AG08396 (cell line): ENCODE results near the gene METTL25B.
A peak's percentile ranks its signal among the peaks of the same experiment; 100 is the strongest.

Experiments used
- DNase-seq: peaks from one replicate; pipeline ENCODE4 v3.0.0; 2012; ENCODE audit warnings: low spot score, mixed read lengths

The METTL25B gene

DNA sequence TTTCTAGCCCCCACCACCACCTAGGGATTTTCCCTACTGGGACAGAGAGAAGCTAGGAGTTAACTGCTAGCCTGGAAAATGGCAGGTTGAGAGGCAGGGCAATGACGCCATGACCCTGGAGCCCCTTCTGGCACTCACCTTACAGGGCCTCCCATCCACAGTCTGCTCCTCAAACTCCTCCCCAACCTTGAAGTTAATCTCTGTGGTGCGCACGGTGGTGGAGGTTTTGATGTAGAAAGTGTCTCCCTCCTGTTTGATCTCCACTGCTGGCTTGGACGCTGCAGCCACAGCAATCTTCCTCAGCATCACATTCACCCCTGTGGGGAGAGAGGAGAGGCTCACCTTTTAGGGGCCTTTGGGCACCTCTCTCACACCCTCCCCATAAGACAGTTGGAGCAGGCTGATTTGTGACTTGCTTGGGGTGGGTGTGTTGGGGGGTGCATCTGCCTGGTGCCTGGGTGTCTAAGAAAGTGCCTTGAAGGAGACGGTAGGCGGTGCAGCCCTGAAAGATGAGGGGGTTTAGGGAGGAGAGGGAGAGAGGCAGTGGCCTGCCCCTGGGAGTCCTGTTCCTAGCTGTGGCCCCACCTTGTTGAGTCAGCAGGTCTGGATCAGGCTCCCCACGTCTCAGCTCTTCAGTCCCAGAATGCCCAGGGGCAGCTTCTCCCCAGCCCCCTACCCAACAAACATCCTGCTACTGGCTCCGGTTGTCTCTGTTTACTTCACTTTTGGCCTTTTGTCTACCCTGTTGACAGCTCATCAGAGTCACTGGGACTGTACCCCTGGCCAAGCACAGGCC, 27.3 kb upstream of the METTL25B start:
- DNase-seq = no peak

DNA sequence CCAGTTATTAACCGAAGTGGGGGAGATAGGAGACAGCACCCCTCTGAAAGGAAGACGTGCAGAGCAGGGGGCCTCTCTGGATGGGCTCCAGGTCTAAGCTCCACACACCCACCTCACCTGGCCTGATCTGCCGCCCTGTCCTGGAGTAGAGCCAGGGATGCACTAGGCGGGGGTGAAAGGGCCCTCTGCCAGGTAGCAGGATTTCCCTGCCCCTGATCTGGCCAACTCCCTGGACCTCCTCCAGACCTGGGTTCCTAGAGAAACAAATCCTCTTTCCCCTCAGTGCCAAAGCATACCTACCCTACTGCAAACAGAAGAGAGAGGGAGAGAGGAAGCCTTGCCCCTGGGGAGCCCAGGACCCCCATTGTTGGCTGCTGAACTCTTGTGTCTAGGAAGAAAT, 24.9 kb upstream of the METTL25B start:
- no peak for DNase-seq

DNA sequence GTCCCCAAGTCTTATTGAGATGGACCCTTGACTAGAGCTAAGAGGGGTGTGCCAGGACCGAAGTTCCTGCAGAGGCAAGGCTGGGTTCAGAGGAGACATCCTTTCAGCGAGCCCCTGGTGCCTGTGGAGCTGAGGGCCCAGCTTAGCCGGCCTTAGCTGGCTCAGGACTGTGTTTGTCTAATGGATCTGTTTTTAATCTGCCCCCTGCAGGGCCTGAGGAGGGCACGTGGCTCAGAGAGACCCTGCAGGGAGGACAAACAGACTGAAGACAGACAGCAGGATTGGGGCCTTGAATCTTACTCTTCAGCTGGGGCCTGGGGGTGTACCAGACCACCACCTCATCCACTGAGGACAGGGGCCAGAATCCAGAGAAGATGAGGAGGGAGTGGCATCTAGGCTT, 24.5 kb upstream of the METTL25B start:
- no peak for DNase-seq

DNA sequence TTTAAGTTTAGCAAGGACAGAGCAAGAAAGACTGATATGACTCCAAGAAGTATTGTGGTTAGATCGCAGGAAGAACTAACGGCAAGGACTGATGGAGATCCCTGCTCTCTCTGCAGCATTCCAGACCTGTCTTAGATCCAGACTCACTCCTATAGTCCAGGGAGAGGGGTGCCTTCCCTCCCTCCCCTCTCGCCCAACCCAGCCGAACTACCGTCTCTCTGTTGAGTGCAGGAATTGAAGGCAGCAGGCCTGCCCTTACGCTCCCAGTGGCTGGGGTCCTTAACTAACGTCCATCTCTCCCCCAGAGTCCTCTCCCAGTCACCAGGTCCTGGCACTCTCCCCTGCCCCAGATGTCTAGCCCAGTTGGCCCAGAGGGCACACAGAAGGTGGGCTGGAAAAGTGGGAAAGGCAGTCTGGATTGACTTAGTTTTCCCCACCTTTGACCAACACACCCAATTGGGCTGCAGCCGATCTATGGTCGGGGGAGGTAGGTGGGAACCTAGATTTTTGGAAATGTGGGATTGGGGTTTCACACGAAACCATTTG, 24.0 kb upstream of the METTL25B start:
- no peak for DNase-seq

DNA sequence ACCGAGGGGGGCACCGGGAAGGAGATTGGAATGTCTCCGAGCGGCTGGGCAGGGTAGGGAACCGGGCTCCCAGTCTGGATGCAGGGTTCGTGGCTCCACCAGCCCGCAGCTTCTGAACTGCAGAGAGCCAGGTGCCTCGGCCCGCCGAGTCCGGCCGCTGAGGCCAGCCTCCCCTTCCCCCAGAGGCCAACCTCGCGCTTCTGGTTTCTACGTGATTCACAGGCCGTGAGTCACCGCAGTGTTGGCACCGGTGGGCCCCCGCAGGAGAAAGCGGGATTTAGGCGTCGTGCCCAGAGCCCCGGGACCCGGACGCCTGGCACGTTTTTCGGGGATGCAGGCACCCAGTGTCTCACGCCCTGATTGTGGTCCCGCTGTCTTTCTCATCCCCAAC, 23.3 kb upstream of the METTL25B start:
- peak; percentile 70 for DNase-seq

DNA sequence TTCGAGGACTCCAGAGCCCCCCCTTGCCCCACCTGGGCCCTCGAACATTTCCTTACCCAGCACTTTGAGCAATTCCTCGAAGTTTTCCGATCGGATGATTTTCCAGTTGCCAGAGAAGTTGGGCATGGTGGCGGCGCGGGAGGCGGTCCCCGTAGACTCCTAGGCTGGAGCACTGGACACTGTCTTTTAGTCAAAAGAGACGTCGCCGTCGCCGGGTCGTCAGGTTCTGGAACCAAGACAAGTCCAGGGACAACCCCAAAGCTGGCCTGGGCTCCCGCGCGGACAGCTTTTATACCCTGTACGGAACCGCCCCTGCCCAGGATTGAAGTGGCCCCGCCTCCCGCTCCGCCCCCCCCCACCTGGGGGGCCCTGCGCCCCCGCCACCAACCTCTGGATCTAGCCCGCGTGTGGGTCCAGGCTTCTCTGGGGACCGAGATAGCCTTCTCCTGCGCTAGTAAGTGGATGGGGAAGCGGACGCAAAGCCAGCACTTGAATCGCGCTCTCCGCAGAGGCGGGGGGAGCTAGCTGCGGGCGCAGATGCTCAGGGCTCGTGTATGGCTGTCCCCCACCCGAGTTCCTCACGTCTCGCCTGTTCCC, 22.9 kb upstream of the METTL25B start, which contains the start of gene CRABP2:
TSS of gene CRABP2 (minus strand) at position 263 of the 597 bp plus-strand sequence. CDS start at position 126, 137 bp downstream.
- peak; percentile 39 for DNase-seq

DNA sequence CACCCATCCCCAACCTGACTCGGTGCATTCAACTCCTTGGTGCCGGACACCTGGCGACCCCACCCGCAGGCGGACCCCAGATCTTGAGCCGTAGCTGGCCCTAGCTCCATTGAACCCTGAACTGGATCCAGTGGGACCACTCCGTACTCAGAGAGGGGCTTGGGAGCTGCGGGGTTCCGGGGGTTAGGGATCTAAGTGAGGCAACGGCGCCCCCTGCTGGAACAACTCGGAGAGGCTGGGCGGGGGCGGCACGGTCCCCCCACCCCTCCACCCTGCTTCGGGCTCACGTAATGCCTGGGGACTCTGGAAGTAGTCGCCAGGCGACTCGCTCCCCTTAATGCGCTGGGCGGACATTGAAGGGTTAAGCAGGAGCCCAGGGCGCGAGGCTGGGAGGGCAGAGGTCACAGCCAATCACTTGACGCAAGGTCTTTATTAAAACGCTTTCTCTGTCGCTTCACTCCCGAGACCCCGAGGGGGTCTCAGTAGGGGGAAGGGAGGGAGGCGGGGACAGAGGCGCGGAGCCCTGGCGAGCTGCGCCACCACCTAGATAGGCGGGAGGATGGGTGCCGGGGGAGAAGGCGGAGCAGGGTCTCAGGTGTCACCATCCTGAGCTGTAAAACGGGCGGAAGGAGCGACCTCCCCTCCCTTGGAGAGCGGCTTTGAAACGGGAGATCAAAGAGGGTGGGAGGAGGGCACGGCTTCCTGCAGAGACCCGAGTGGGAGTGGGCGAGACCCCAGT, 22.2 kb upstream of the METTL25B start:
- peak; percentile 80 for DNase-seq

DNA sequence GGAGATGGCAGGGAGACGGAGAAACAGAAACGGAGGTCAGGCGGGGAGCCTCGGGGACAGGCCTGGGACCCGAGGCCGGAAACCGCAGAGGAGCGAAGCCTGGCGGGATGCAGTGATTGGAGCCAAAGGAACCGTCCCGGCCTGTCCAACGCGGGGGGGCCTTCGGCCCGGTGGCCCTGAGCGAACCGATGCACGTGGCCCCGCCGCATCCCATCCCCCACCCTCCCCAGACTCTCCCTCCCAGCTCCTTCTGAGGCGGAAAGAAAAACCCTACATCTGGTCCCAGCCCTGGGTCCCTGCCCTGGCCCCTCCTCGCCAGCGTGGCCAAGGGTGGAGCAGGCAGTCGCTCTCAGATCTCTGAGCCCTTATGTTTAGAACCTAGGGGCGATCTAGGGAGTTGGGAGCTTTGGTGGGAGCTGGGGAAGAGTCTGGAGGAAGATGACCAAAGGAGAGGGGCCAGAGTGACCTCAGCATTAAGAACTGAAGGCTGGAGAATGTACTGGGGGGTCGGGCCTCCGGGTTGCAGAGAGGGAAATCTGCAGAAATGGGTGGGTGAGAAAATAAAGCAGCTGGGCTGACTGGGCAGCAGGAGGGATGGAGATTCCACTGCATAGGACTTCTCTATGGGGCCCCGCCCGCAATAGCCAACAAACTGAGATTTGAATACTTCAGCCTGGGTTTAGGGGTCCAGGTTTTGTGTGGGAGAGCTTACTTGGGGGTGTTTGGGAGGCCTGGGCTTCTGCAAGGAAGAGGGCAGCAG, 21.4 kb upstream of the METTL25B start:
- DNase-seq = peak; percentile 64

DNA sequence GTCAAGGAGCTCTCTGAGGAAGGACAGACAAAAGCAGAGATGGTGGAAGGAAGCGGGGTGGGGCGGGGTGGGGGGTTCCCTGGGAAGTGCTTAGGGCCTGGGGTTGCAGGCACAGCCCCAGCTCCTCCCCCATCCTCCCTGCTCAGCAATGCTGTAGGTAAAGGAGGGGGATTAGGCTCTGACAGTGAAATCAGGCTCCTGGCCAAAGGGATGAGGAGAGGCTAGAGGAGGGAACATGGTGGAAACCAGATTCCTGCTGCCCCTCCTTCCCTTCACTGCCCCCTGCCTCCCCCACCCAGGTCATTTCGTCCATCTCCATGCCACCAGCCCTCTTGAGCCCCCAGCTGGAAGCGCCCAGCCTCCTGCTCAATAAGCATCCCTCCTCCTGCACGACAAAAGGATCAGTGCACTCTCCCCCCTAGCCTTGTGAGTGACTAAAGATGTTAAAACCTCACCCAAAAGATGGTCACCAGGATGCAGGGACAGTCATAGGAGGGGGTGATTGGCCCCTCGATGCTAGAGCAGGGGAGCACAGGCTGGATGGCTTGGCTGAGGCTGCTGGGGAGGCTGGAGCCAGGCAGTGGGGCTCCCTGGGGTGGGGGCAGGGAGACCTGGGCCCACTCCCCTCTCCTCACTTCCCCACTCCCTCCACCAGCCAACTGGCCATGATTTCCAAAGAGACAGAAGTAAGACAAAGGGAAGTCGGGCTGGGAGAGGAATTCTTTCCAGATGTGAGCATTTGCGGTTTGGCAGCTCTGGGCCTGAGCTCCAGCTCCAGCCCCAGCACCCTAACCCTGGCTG, 20.7 kb upstream of the METTL25B start:
- DNase-seq = peak; percentile 67

DNA sequence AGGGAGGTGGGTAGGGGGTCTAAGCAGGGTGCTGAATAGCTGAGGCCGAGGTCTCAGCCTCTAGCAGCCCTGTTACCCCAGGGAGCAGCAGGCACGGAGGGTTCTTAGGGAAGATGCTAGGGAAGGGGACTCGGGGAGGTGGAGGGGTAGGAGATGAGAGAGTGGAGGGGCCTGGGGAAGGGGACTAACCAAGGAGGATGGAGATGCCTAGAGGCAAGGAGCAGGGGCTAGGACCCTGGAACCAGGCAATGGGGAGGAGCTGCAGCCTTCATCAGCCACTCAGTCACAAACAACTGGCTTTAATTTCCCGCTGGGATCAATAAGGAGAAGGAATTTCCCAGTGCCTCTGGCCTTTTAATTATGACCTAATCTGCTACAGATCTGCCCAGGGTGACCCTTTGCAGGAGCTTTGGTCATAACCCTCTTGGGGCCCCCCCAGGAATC, 20.0 kb upstream of the METTL25B start:
- no peak for DNase-seq

DNA sequence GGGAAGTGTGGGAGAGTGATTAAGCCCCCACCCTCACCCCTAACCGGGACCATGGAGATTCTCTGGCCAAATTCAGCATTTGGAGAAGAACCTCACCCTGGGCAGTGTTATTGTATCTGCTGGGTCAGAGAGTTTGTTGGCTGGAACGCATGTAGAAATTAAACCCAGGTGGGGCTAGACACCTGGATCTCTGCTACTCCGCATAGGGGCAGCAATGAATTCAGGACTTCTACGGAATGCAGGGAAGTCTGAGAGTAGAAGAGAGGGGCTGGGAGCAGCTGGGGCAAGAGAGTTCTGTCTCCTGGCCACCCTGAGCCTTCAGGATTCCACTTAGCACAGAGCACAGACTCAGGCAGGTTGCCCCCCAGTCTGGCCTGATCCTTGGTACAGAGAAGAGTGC, 19.2 kb upstream of the METTL25B start:
- no peak for DNase-seq

DNA sequence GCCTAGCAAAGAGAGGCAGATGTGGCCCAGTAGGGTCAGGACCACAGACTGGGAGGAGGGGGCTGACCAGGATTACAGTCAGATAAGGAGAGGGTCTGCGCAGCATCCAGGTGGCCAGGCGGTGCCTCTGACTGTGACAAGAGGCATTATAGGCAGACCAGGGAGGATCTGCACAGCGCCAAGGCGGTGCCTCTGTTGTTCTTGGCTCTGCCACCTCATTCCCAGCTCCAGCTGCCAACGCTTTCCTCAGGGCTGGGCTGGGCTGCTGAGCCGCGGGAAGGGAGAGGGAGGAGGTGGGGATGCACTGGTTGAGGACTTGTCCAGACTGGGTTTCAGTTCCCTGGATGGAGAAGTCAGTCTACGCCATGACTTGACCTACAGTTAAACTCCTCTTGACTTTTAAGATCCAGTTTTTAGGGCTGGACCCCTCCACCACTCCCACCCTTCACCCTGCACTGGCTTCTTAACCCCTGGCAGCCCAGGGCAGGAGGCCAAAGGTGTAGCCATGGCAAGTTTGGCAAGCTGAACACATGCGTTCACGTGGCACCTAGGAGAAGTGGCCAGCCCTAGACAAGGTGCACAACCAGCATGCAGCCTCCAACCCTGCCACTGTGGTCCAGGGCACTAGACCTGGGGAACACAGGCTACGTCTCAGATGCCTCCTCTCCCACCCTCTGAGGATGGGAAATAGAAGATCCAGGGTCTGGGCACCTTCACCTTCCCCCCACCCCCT, 18.3 kb upstream of the METTL25B start:
- DNase-seq = peak; percentile 82

DNA sequence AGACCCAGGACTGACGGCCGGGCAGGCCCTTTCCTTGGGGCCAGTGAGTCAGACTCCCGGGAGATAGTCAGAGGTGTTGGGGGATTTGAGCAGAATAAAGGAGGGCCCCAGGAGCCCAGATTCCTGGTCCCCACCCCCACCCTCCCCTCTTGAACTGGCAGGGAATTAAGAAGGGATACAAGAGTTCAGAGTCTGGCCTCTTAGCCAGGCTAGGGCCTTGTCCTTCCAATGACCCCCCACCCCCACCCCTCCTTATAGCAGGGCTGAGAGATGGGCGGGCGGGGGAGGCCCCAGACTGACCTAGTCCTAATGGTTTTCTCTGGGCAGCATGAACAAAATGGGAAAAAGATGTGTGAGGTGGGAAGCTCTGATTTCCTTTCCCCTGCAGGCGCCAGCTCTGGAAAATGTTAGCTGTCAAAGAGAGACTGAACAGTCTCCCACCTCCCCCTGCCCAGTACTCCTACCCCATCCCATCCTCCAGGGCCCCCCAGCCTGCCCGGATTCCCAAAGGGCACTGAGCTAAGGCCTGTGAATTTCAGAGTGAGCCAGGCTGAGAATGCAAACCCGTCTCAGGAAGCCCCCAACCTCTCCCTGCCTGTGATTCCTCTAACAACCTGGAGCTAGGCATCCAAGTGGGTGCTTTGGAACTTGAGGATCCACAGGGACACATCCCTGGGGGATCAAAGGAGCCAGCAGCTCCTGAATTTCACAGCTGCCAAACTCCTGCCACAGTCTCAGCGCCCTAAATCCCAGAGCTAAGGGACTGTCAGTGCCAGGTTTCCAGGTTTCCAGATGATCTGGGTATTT, 17.1 kb upstream of the METTL25B start:
- DNase-seq = no peak

DNA sequence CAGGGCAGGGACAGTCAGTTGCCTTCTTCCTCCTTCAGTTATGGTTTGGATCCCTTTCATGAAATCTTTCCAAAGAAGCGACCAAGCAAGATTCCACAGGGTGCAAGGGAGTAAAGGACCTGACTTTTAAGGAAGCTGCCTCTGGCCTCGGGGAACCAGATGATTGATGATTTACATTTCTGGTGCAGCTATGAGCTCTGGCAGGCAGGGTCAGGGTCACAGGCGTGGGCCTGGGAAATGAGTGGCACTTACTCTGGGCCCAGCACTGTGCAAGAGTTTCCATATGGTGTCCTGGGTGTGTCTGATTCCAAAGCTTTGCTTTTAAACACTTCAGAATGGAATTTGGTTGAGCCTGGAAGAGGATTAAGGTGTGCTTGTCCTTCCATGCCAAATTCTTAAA, 15.6 kb upstream of the METTL25B start:
- no peak for DNase-seq

DNA sequence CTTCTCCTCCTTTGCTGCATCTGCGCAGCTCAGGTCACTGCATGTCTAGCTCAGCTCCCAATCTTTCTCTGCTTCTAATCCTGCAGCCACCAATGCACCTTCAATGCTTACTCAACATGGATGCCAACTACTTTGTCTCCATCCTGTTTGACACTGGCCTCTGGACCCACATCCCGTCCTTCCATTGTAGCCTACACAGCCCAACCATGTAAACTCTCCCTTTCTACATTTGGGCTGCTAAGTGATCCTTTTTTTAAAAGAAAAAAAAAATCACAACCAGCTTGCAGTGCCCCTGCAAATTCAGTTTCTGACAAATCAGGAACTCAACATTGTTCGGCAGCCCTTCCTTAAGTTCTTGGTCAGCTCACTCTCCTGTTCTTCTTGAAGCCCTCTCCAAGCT, 13.4 kb upstream of the METTL25B start:
- DNase-seq = no peak

DNA sequence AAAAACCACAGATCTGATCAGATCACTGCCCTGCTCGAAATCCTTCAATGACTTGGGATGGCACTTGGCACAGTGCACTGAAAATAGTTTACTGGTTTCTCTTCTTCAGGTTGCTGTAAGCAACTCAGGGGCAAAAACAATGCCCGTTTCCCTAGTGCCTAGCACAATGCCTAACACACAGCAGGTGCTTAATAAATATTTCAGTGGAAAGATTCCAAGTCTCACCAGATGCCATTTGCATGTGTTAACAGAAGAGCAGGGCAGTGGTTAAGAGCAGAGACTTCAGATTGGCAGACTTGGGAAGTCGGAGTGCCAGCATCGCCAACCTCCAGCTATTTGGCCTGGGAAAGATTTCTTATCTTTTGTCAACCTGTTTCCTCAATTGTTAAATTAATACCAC, 10.9 kb upstream of the METTL25B start:
- no peak for DNase-seq

DNA sequence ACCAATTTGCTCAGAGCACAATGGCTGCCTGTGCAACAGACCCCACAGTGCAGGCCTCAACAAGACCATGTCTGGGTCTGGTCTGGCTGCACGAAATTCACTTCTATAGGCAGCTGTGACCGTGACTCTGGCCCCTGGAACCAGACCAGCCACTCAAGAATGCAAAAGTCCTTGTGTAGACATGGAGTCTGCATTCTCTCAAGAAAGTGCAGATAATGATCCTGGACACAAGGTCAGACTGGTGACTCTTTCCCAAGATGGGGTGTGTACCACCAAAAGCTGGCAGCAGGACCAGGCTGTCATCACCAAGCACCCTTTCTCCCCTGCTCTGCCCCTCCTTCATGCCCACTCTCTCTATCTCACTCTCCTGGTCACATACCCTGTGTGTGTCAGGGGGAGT, 7.1 kb upstream of the METTL25B start:
- no peak for DNase-seq

DNA sequence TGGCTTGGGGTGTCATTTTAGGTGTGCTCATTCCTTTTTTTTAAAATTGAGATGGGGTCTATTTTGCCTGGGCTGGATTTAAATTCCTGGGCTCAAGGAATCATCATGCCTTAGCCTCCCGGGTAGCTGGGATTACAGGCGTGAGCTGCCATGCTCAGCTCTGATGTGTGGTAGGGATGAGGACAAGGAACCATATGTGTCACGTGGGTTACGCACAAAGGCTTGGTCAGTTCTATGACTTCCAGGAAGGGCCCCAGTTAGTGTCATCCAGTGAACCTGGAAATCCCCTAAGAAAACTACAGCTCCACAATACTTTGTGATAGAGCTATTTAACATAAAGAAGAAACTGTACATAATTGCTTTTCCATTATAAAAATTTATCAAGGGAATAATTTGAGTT, 6.7 kb upstream of the METTL25B start:
- DNase-seq = no peak

DNA sequence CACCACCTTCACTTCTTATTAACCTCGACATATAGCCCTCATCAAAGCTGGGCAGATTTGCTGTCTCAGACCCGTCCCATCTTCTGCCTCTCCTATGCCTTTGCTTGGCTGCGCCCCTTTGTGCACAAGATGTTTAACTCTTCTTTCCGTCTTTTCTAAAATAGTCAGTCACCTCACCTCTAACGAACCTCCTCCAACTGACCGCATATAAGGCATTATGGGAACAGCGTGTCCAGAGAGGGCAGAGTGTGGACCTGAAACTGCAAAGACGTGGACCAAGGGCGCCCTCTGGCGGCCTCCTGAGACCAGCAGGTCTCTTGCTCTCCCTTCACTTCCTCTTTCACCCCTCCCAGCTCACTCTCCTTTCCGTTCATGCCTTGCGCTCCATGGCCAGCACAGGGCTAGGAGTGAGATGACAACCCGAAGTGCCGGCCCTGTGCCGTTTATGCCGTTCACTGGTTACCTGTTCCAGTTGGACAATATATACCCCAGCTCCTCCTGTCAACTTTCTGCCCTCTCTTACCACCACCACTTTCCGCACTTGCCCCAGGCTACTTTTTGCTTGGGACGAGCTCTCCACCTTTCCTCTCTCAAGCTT, 2.5 kb upstream of the METTL25B start:
- DNase-seq = peak; percentile 85
